ENCODE results near the gene PDCD11.

DNA sequence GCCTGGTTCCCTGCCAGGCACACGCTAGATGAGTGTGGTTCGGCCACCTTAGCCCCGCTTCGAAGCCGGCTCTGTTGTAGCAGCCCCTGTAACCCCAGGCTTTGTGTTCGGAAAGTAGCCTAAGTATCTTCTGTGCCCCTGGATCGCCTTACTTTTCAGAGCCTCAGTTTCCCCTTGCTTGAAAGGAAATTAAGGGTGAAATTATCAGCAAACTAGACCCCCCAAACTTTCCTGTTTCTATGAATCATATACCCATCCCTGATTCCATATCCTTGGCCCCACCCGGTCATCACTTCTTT is 312 bp downstream of the PDCD11 start:
- TF ChIP-seq GATA3 (IDR thresholded peaks at IDR 0.05; ENCODE audit: low read depth, low read length) (no peak), GATA2 (IDR thresholded peaks at IDR 0.05; ENCODE audit: low read depth, low read length) (no peak)

All from SH-SY5Y (cell line).